Activated CD4-positive, alpha-beta T cell treated with anti-CD3 and anti-CD28 coated beads, Interleukin-2, amount 10 ng/mL, durations not matched to agents 7 days and 5 days (primary cell): ENCODE results near the gene MTFMT. TPM values are rescaled to one million over a fixed set of nuclear protein-coding genes. Genes with fewer than 3 reads are reported as not detected.
A peak's percentile ranks its signal among the peaks of the same experiment; 100 is the strongest.

Experiments used
- CTCF ChIA-PET: fragments of 350-600 bp; sonication (Branson Sonifier 250); formaldehyde crosslinking; loops from one replicate; lab custom pipeline; 2021; ENCODE audit warnings: antibody characterized with exemption; lab: Charles Lee
- POLR2A ChIA-PET: fragments of 350-600 bp; sonication (Branson Sonifier 250); formaldehyde crosslinking; loops from one replicate; lab custom pipeline; 2021; ENCODE audit warnings: antibody characterized with exemption; lab: Charles Lee
- DNase-seq: peaks from one replicate; pipeline ENCODE4 v3.0.0-alpha.2; 2020
- H3K27ac Mint-ChIP-seq: one replicate; pipeline ENCODE4 v1.8.0; 2021; ENCODE audit warnings: mild to moderate bottlenecking, moderate library complexity, mixed read lengths
- H3K27me3 Mint-ChIP-seq: one replicate; pipeline ENCODE4 v1.8.0; 2021; ENCODE audit warnings: mixed read lengths
- H3K36me3 Mint-ChIP-seq: one replicate; pipeline ENCODE4 v1.8.0; 2021; ENCODE audit warnings: low read depth, mixed read lengths
- H3K4me1 Mint-ChIP-seq: one replicate; pipeline ENCODE4 v1.8.0; 2021; ENCODE audit warnings: mixed read lengths
- H3K4me3 Mint-ChIP-seq: one replicate; pipeline ENCODE4 v1.8.0; 2021; ENCODE audit warnings: mild to moderate bottlenecking, moderate library complexity, mixed read lengths
- H3K9me3 Mint-ChIP-seq: one replicate; pipeline ENCODE4 v1.8.0; 2021; ENCODE audit warnings: mixed read lengths
- total RNA-seq, 2 experiments: library from RNA; stranded (reverse); gene quantifications; one replicate each; pipeline ENCODE4 v1.2.3, GENCODE V29; 2021

The MTFMT gene
- total RNA-seq, 2 experiments from 2014 or later, result 13.7 to 15.9 TPM

DNA sequence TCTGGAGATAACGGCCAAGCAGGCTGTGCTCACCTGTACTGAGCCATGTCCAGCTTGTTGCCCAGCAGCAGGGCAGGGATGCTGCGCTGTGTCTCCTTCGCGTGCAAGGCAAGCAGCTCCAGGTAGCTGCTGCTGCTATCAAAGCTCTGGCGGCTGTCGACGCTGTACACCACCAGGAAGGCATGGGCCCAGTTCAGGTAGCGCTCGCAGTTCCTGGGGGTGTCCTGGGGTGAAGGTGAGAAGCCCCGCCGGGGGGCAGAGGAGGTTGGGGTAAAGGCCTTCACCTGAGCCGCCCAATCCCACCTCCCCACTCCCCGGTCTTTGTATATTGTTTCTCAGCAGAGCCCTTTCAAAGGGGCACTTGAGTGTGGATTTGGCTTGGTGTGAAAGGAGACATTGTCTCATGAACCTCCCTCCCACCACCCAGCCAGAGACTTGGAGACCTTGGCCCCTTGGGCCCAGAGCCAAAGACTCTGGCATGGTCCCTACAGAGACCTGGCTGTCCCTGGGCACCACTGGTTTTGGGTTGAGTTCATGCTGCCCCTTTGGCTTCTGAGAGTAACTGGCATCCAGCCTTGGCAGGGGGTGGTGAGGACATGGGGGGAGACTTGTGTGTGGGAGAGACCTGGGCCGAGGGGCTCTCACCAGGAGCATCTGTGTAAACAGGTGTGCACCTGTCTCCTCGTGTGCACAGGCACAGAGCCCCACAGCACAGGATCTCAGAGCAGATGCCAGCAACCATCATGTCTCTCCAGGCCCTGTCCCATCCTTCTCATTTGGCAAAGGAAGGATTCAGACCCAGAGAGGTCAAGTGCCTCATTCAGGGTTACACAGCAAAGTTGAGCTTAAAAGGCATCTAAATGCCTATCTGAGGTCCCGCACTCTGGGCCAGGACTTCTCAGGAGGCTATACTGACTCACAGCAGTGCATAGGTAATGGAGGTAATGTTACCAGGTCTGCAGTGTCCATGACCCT is 29.2 kb upstream of the MTFMT start:
- no peaks in the 10 kb centered on the region for H3K9me3 Mint-ChIP-seq
- no peaks in the 10 kb centered on the region for H3K36me3 Mint-ChIP-seq
- CTCF ChIA-PET, result interaction anchor here (0.5 to 0.9 kb wide), 2 partner anchors 11 to 61 kb away, joined by 3 read pairs; no protein-coding TSS in a partner anchor
- POLR2A ChIA-PET, result no interaction called here
- no peak overlapping the region for H3K4me3 Mint-ChIP-seq
- no peak overlapping the region for H3K27ac Mint-ChIP-seq
- H3K4me1 Mint-ChIP-seq, result peaks cover 14% of the 10 kb centered on the region
- H3K27me3 Mint-ChIP-seq, result no peaks in the 10 kb centered on the region
- no peak for DNase-seq

DNA sequence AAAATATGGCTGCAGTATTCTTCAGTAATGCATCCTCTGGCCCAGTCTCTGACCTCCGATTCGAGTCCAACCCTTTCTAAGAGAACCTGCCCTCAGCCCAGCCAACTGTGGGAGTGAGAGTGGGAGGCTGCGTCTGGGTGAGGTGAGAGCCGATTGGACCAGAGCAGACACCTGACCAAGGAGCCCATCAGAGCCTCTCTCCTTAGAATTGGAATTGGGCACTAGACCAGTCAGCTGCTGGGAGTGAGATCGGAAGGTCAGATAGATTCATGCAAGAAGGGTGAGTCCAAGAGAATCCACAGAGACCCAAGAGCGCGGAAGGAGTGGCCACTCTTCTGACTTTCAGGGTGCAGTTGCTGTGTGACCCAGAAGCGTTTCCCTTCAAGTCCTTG is 28.1 kb upstream of the MTFMT start:
- Mint-ChIP-seq H3K27ac (no peak overlapping the region), H3K9me3 (no peaks in the 10 kb centered on the region), H3K36me3 (no peaks in the 10 kb centered on the region), H3K27me3 (no peaks in the 10 kb centered on the region), H3K4me3 (no peak overlapping the region), H3K4me1 (peaks cover 14% of the 10 kb centered on the region)
- no peak for DNase-seq
- ChIA-PET POLR2A (no interaction called here), CTCF (no interaction called here)

DNA sequence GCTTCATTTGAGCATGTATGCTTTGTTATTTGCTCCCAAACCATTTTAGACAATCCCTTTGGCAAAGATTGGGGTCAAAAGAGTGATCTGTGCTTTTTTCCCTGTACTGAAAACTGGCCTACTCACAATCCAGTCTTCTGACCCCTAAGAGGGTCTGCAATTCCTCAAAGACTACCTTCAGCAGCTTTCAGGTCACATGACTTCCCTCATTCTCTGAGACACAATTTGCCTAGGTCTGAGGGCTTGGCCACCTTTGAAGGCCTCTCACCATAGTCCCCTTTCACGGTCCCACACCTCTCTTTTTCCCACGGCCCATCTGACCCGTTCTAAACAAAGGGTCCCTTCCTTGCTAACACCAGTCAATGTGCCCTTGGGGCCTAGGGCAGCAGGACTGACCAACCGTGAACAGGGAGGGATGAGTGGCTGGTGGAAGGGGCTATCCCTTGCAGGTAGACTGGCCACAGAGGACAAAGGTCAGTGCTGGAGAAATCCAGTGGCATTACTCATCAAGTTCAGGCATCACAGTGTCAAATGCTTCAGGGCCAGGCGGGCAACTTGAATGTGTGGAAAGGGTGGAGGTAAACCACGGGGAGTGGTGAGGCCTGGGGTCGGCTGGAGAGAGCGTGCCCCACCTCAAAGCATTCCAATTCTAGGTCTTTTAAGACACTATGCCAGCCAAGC is 27.6 kb upstream of the MTFMT start:
- ChIA-PET CTCF (interaction anchor here (0.9 to 2.6 kb wide), 4 partner anchors 15 to 243 kb away, joined by 3 to 12 read pairs (median 4); no protein-coding TSS in a partner anchor), POLR2A (no interaction called here)
- Mint-ChIP-seq H3K4me3 (no peak overlapping the region), H3K4me1 (peaks cover 14% of the 10 kb centered on the region), H3K9me3 (no peaks in the 10 kb centered on the region), H3K36me3 (no peaks in the 10 kb centered on the region), H3K27me3 (no peaks in the 10 kb centered on the region), H3K27ac (no peak overlapping the region)
- no peak for DNase-seq

DNA sequence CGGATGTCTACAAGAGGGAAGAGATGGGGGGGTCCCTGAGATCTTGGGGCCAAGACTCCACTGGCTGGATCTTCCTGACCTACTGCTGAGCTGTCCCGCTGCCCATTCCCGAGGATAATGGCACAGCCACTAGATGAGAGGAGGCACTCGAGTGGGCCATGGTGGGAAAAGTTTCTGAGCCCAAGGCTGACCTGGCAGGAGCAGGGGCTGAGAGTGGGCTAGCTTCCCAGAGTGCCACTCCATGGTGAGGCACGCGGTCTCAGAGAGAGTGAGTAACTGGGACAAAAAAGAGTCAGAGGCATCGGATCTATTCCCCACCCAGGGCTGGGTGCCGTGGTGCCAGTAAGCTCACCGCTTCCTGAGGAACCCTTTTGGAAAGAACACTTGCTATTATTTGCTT is 26.7 kb upstream of the MTFMT start:
- H3K4me1 Mint-ChIP-seq, result peaks cover 14% of the 10 kb centered on the region
- no peaks in the 10 kb centered on the region for H3K9me3 Mint-ChIP-seq
- H3K4me3 Mint-ChIP-seq, result no peak overlapping the region
- no peak for DNase-seq
- CTCF ChIA-PET, result interaction anchor here (0.9 to 2.6 kb wide), 7 partner anchors 8 to 329 kb away, joined by 3 to 12 read pairs (median 4); no protein-coding TSS in a partner anchor
- no peak overlapping the region for H3K27ac Mint-ChIP-seq
- H3K36me3 Mint-ChIP-seq, result no peaks in the 10 kb centered on the region
- POLR2A ChIA-PET, result interaction anchor here (0.6 kb wide), 1 partner anchor 249 kb away, joined by 3 read pairs; the partner anchor contains the start of gene RNU5B-1
- H3K27me3 Mint-ChIP-seq, result no peaks in the 10 kb centered on the region

DNA sequence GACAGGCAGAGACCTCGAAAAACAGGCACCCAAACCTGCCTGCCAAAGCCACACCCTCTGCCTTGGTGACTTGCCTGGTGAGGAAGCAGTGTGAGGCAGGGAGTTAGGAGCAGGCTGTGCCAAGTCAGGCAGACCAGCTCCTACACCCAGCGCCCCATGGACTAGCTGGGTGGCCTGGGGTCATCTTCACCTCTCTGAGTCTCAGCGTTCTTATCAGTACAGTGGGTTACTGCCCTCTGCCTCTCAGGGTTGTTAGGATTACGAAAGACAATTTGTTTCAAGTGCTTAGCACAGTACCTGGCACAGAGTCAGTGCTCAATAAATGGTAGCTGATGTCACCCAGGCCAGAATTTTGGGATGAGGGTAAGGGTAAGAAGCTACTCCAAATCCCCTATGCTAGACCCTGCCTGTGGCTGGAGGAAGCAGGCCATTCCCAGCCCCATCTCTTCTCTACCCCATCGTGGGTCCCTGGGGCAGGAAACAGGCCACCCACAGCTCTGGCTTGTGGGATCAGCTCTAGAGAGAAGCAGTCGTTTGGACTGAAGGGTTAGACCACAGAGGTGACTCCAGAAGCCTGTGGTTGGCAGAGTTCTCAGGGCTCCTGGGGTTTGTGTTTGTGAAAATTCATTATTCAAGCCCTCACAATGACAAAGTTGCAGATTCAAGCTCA is 25.9 kb upstream of the MTFMT start:
- ChIA-PET POLR2A (no interaction called here), CTCF (interaction anchor here (1.0 to 2.6 kb wide), 12 partner anchors 9 to 330 kb away, joined by 3 to 12 read pairs (median 4); partner anchors contain the start of gene RASL12)
- Mint-ChIP-seq H3K4me1 (peaks cover 15% of the 10 kb centered on the region), H3K27ac (no peak overlapping the region), H3K9me3 (no peaks in the 10 kb centered on the region), H3K4me3 (no peak overlapping the region), H3K36me3 (no peaks in the 10 kb centered on the region), H3K27me3 (no peaks in the 10 kb centered on the region)
- DNase-seq, result no peak

DNA sequence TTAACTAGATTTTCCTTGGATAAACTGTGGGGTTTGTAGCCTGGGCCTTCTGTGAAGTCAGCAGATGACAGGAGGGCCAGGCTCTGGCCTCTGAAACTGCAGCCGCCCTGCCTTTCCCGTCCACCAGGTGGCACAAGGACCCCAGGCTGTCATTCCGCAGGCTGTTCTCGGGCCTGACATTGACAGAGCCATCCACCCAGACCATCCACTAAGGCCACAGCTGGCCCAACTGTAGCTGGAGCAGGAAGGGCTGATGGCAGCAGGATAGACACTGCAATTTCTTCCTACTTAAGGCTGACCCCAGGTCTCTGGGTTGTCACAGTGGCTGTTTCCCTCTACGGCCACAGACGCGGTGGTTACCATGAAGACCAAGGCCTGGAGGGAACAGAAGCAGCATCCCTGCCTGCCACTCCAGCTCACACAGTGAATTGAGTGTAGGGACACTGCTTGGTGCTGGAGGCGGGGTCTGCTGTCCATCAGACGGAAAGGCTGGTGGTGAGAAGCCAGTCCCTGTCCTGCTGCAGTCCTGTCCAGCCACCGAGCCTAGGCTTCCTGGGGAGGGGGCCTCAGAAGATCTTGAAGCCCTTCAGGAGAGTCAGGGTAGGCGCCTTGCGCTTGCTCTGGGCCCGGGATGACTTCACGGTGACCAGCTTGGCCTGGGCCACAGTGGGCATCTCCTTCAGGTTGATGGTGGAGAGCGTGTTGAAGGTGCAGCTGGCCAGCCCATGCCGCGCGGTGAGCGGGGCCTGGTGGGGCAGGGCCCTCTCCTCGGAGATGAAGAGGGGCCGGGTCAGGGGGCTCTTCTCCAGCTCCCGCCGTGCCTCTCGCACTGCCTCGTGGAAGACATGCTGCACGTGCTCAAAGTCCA is 25.1 kb upstream of the MTFMT start:
- H3K27ac Mint-ChIP-seq, result no peak overlapping the region
- H3K4me1 Mint-ChIP-seq, result peaks cover 22% of the 10 kb centered on the region
- CTCF ChIA-PET, result interaction anchor here (0.5 to 2.6 kb wide), 14 partner anchors 9 to 331 kb away, joined by 3 to 12 read pairs (median 4); partner anchors contain the start of genes RASL12 and RNU5B-1
- no peak overlapping the region for H3K4me3 Mint-ChIP-seq
- no peaks in the 10 kb centered on the region for H3K36me3 Mint-ChIP-seq
- no peaks in the 10 kb centered on the region for H3K27me3 Mint-ChIP-seq
- POLR2A ChIA-PET, result no interaction called here
- H3K9me3 Mint-ChIP-seq, result no peaks in the 10 kb centered on the region
- DNase-seq, result peak; percentile 68

DNA sequence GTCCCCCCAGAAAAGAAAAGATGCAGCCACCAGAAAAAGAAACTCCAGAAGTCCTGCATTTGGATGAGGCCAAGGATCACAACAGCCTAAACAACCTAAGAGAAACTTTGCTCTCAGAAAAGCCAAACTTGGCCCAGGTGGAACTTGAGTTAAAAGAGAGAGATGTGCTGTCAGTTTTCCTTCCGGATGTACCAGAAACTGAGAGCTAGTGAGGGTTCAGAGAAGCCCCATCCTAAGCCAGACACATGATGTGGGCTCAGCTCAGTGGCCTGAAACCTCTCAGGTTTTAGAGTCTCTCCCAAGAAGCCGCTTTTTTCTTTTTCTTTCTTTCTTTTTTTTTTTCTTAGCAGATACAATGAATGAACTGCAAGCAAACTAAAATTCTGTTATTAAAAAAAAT is 23.5 kb upstream of the MTFMT start:
- Mint-ChIP-seq H3K27me3 (no peaks in the 10 kb centered on the region), H3K27ac (no peak overlapping the region), H3K9me3 (no peaks in the 10 kb centered on the region), H3K4me3 (no peak overlapping the region), H3K36me3 (no peaks in the 10 kb centered on the region), H3K4me1 (peaks cover 28% of the 10 kb centered on the region)
- no peak for DNase-seq
- ChIA-PET POLR2A (no interaction called here), CTCF (interaction anchor here (1.0 to 1.4 kb wide), 2 partner anchors 10 kb away, joined by 3 to 4 read pairs; no protein-coding TSS in a partner anchor)

DNA sequence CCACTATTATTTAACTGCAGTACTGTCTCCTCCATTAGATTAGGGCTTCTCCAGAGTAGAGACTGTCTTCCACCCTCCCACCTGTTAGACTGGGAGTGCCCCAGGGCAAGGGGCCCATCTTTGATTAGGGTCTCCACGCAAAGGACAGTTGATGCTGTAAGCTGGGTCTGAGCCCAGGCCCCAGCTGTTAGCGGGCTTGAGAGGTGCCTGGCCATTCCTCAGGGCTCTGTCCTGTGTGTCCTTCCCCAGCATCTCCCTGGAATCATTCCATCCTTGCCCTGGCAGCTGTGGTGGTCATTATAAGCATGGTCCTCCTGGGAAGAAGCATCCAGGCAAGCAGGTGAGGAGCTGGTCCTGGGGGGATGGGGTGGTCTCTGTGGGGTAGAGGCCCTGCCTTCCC is 21.8 kb upstream of the MTFMT start:
- Mint-ChIP-seq H3K27me3 (no peaks in the 10 kb centered on the region), H3K27ac (no peak overlapping the region), H3K9me3 (no peaks in the 10 kb centered on the region), H3K36me3 (no peaks in the 10 kb centered on the region), H3K4me3 (no peak overlapping the region), H3K4me1 (peaks cover 28% of the 10 kb centered on the region)
- ChIA-PET POLR2A (no interaction called here), CTCF (interaction anchor here (0.9 kb wide), 2 partner anchors 11 to 25 kb away, joined by 3 to 4 read pairs; partner anchors contain the start of gene KBTBD13)
- no peak for DNase-seq

DNA sequence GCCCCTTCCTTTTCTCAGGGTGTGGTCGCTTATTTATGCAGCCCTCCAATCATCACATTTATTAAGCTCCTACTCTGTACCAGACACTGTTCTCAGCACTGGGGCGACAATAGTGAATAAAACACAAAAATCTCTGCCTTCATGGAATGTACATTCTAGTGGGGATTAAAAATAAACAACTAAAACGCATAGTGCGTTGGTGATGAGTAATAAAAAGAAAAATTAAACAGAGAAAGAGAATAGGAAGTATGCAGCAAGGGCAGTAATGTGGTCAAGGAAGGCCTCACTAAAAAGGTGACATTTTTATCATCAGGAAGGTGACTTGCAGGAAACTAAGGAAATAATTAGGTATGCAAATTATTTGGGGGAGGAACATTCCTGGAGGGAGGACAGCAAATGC is 20.8 kb upstream of the MTFMT start:
- H3K27me3 Mint-ChIP-seq, result no peaks in the 10 kb centered on the region
- no peak overlapping the region for H3K4me3 Mint-ChIP-seq
- H3K36me3 Mint-ChIP-seq, result no peaks in the 10 kb centered on the region
- no peaks in the 10 kb centered on the region for H3K9me3 Mint-ChIP-seq
- CTCF ChIA-PET, result no interaction called here
- no peak overlapping the region for H3K27ac Mint-ChIP-seq
- DNase-seq, result no peak
- POLR2A ChIA-PET, result no interaction called here
- H3K4me1 Mint-ChIP-seq, result peaks cover 20% of the 10 kb centered on the region

DNA sequence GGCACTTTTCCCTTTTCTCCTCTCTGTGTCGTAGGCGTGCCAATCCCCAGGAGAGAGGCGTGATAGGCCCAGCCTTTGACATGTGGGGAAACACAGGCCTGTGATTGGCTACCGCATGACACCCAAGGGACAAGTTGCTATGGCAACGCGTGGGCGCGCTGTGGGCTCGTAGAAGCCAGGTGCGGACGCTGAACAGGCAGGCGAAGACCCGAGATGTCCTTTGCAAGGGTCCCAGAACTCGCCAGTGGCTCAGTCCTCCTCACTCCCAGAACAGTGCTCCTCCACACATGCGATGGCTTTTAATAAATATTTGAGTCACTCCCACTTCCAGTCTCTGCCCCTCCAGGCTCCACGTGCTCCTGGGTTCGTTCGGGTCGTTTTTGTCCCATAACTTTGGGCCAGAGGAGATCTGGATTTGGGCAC is 20.0 kb upstream of the MTFMT start:
- Mint-ChIP-seq H3K4me3 (peak overlapping the region; percentile 51), H3K27ac (no peak overlapping the region), H3K9me3 (no peaks in the 10 kb centered on the region), H3K4me1 (peaks cover 17% of the 10 kb centered on the region), H3K27me3 (no peaks in the 10 kb centered on the region), H3K36me3 (no peaks in the 10 kb centered on the region)
- ChIA-PET POLR2A (no interaction called here), CTCF (no interaction called here)
- DNase-seq, result peak; percentile 90

DNA sequence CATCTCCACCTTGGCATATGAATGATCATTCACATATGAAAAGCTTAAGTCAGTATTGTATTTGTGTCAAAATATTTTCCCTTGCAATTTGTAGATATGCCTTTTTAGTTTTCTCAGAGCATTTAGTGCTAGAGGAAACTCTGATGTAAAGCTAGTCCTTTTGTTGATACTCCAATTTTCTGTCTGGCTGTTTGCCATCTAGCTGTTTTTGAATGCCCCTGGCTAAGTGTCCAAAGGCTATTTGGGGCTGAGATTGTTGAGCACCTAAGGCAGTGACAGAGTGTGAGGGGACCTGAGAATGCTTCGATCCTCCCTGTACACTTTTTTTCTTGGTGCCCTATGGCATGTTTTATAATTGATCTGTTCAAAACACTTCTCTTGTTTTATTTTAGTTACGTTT is 18.8 kb upstream of the MTFMT start:
- Mint-ChIP-seq H3K4me1 (peaks cover 14% of the 10 kb centered on the region), H3K4me3 (no peak overlapping the region), H3K27me3 (no peaks in the 10 kb centered on the region), H3K9me3 (no peaks in the 10 kb centered on the region), H3K36me3 (no peaks in the 10 kb centered on the region), H3K27ac (no peak overlapping the region)
- ChIA-PET CTCF (interaction anchor here (0.6 to 1.0 kb wide), 2 partner anchors 30 to 309 kb away, joined by 3 read pairs; no protein-coding TSS in a partner anchor), POLR2A (no interaction called here)
- DNase-seq, result no peak
